Colon (tissue), 2 donors: ENCODE data around the gene FMN1.
"Not testable (repeated sequence)": the region's sequence is repeated elsewhere in the genome, so short reads cannot be mapped to it uniquely, and the experiment has no call there.

Experiments used
- FAIRE-seq: peaks from 2 replicates; lab custom pipeline; 2012; peaks lifted over from hg19 to GRCh38; lab: Jason Lieb, UNC
- donor health status: control.
- donor health status: control.

Gene FMN1

GRCh38 chr15:33091983-33092693 is 102.4 kb downstream of the FMN1 start:
- no peak for FAIRE-seq

GRCh38 chr15:33089878-33090757 is 104.4 kb downstream of the FMN1 start:
- FAIRE-seq: peak; percentile 21

GRCh38 chr15:33089165-33089877 is 105.2 kb downstream of the FMN1 start:
- FAIRE-seq: peak; percentile 61

- FAIRE-seq: peak; percentile 75
Observed at GRCh38 chr15:33086500-33087121, 107.9 kb downstream of the FMN1 start.

- FAIRE-seq: no peak
Observed at GRCh38 chr15:33084661-33085060, 109.9 kb downstream of the FMN1 start.

- no peak for FAIRE-seq
Observed at GRCh38 chr15:33083232-33084081, 111.1 kb downstream of the FMN1 start.

GRCh38 chr15:33080006-33080405 is 114.5 kb downstream of the FMN1 start:
- FAIRE-seq: no peak

- FAIRE-seq: no peak
Observed at GRCh38 chr15:33078607-33079006, 115.9 kb downstream of the FMN1 start.

GRCh38 chr15:33076937-33077336 is 117.6 kb downstream of the FMN1 start:
- no peak for FAIRE-seq

GRCh38 chr15:33074942-33075341 is 119.6 kb downstream of the FMN1 start:
- no peak for FAIRE-seq

GRCh38 chr15:33074212-33074611 is 120.3 kb downstream of the FMN1 start:
- no peak for FAIRE-seq

- FAIRE-seq: no peak
Observed at GRCh38 chr15:33071451-33071850, 123.1 kb downstream of the FMN1 start.

- not testable (repeated sequence) for FAIRE-seq
Observed at GRCh38 chr15:33069903-33070302, 124.6 kb downstream of the FMN1 start.

- FAIRE-seq: no peak
Observed at GRCh38 chr15:33069161-33069560, 125.4 kb downstream of the FMN1 start.

GRCh38 chr15:33068511-33068990 is 126.0 kb downstream of the FMN1 start:
- FAIRE-seq: no peak

- no peak for FAIRE-seq
Observed at GRCh38 chr15:33068007-33068481, 126.5 kb downstream of the FMN1 start.

GRCh38 chr15:33067456-33067855 is 127.1 kb downstream of the FMN1 start:
- no peak for FAIRE-seq

- FAIRE-seq: no peak
Observed at GRCh38 chr15:33066584-33066983, 127.9 kb downstream of the FMN1 start.

GRCh38 chr15:33064878-33065277 is 129.6 kb downstream of the FMN1 start:
- FAIRE-seq: no peak

- FAIRE-seq: no peak
Observed at GRCh38 chr15:33059184-33059583, 135.3 kb downstream of the FMN1 start.

GRCh38 chr15:33057845-33058244 is 136.7 kb downstream of the FMN1 start:
- FAIRE-seq: no peak
